ENCODE results near the gene SREBF2. TPM values are rescaled to one million over a fixed set of nuclear protein-coding genes. Genes with fewer than 3 reads are reported as not detected.
A peak's percentile ranks its signal among the peaks of the same experiment; 100 is the strongest.

Gene SREBF2
- total and polyA plus RNA-seq, 4 donors, result 68.1 to 155 (median 75.9) TPM

- Histone ChIP-seq H3K9ac (ENCODE audit: insufficient read depth in 1 of 2, low read length in 2 of 2) (no peak overlapping the region), H3K4me1 (ENCODE audit: control insufficient read depth in 5 of 5, insufficient read depth in 5 of 5, low read length in 5 of 5) (peaks cover 0 to 4% (median 0%) of the 10 kb centered on the region in 5 donors), H3K9me3 (ENCODE audit: control insufficient read depth in 4 of 4, insufficient read depth in 3 of 4, low read length in 3 of 4) (peaks cover 0 to 2% (median 0%) of the 10 kb centered on the region in 4 donors), H3K27ac (ENCODE audit: low read depth in 1 of 2, low read length in 1 of 2) (no peak overlapping the region), H3K36me3 (ENCODE audit: control insufficient read depth in 4 of 4, insufficient read depth in 4 of 4, low read length in 4 of 4) (peaks cover 28 to 60% (median 39%) of the 10 kb centered on the region in 4 donors), H3K27me3 (ENCODE audit: control insufficient read depth in 3 of 3, insufficient read depth in 3 of 3, low read length in 2 of 3) (no peaks in the 10 kb centered on the region), H3K4me3 (no peak overlapping the region)
- ATAC-seq (ENCODE audit: insufficient read depth, low FRiP score), result no peak
- WGBS, 2 donors, result 87 to 92% methylated on average over 4 of the region's 4 CpGs
- TF ChIP-seq, protein P1, sequence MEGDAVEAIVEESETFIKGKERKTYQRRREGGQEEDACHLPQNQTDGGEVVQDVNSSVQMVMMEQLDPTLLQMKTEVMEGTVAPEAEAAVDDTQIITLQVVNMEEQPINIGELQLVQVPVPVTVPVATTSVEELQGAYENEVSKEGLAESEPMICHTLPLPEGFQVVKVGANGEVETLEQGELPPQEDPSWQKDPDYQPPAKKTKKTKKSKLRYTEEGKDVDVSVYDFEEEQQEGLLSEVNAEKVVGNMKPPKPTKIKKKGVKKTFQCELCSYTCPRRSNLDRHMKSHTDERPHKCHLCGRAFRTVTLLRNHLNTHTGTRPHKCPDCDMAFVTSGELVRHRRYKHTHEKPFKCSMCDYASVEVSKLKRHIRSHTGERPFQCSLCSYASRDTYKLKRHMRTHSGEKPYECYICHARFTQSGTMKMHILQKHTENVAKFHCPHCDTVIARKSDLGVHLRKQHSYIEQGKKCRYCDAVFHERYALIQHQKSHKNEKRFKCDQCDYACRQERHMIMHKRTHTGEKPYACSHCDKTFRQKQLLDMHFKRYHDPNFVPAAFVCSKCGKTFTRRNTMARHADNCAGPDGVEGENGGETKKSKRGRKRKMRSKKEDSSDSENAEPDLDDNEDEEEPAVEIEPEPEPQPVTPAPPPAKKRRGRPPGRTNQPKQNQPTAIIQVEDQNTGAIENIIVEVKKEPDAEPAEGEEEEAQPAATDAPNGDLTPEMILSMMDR (IDR thresholded peaks at IDR 0.05; ENCODE audit: control extremely low read depth, extremely low read depth), result no peak
- DNase-seq, result no peak
Observed at GRCh38 chr22:41888627-41889200, 55.8 kb downstream of the SREBF2 start.

GRCh38 chr22:41891407-41891806 is 58.5 kb downstream of the SREBF2 start:
- Histone ChIP-seq H3K9me3 (ENCODE audit: control insufficient read depth in 4 of 4, insufficient read depth in 3 of 4, low read length in 3 of 4) (peaks cover 0 to 2% (median 0%) of the 10 kb centered on the region in 4 donors), H3K9ac (ENCODE audit: insufficient read depth in 1 of 2, low read length in 2 of 2) (no peak overlapping the region), H3K27me3 (ENCODE audit: control insufficient read depth in 3 of 3, insufficient read depth in 3 of 3, low read length in 2 of 3) (no peaks in the 10 kb centered on the region), H3K36me3 (ENCODE audit: control insufficient read depth in 4 of 4, insufficient read depth in 4 of 4, low read length in 4 of 4) (peaks cover 12 to 52% (median 29%) of the 10 kb centered on the region in 4 donors), H3K27ac (ENCODE audit: low read depth in 1 of 2, low read length in 1 of 2) (peak overlapping the region in 1 of 2 donors; percentile 67), H3K4me1 (ENCODE audit: control insufficient read depth in 5 of 5, insufficient read depth in 5 of 5, low read length in 5 of 5) (peaks cover 0 to 7% (median 0%) of the 10 kb centered on the region in 5 donors), H3K4me3 (no peak overlapping the region)
- WGBS, 2 donors, result 97 to 98% methylated on average over 9 of the region's 9 CpGs
- ATAC-seq (ENCODE audit: insufficient read depth, low FRiP score), result no peak
- no peak for DNase-seq
- TF ChIP-seq, protein P1 (IDR thresholded peaks at IDR 0.05; ENCODE audit: control extremely low read depth, extremely low read depth), result no peak

- no peaks in the 10 kb centered on the region for H3K27me3 ChIP-seq (ENCODE audit: control insufficient read depth in 3 of 3, insufficient read depth in 3 of 3, low read length in 2 of 3)
- H3K4me3 ChIP-seq, result no peak overlapping the region
- H3K4me1 ChIP-seq (ENCODE audit: control insufficient read depth in 5 of 5, insufficient read depth in 5 of 5, low read length in 5 of 5), result peaks cover 0 to 7% (median 0%) of the 10 kb centered on the region in 5 donors
- ATAC-seq (ENCODE audit: insufficient read depth, low FRiP score), result no peak
- H3K9me3 ChIP-seq (ENCODE audit: control insufficient read depth in 4 of 4, insufficient read depth in 3 of 4, low read length in 3 of 4), result peaks cover 0 to 2% (median 0%) of the 10 kb centered on the region in 4 donors
- DNase-seq, result no peak
- TF ChIP-seq, protein P1 (IDR thresholded peaks at IDR 0.05; ENCODE audit: control extremely low read depth, extremely low read depth), result no peak
- 91 to 94% methylated on average over 4 of the region's 4 CpGs for WGBS, 2 donors
- H3K36me3 ChIP-seq (ENCODE audit: control insufficient read depth in 4 of 4, insufficient read depth in 4 of 4, low read length in 4 of 4), result peaks cover 12 to 58% (median 23%) of the 10 kb centered on the region in 4 donors
- no peak overlapping the region for H3K27ac ChIP-seq (ENCODE audit: low read depth in 1 of 2, low read length in 1 of 2)
- H3K9ac ChIP-seq (ENCODE audit: insufficient read depth in 1 of 2, low read length in 2 of 2), result no peak overlapping the region
Observed at GRCh38 chr22:41892721-41893120, 59.8 kb downstream of the SREBF2 start.
